GM12892 (cell line): Measurements from ENCODE around the gene SH2D6.

Experiments
- POLR2A ChIP-seq: IDR thresholded peaks from 2 replicates; pipeline ENCODE4 v1.6.1; 2011; ENCODE audit warnings: low read depth, low read length, control low read depth
- POLR2AphosphoS5 ChIP-seq: IDR thresholded peaks from 2 replicates; pipeline ENCODE4 v1.6.1; 2011; ENCODE audit warnings: low read depth, low read length, control low read depth
- TAF1 ChIP-seq: IDR thresholded peaks from 2 replicates; pipeline ENCODE4 v1.6.1; 2011; ENCODE audit warnings: low read depth, mild to moderate bottlenecking, control low read depth, low read length, borderline replicate concordance

- TF ChIP-seq POLR2A (no peak), POLR2AphosphoS5 (no peak), TAF1 (no peak)
These were observed 38.5 kb upstream of the SH2D6 start for GRCh38 chr2:85380048-85380447.
